K562 treated with DMSO at 1 percent for 4 hours (cell line): ENCODE data around the gene PWWP3B. TPM values are rescaled to one million over a fixed set of nuclear protein-coding genes. Genes with fewer than 3 reads are reported as not detected.

Source experiments
- total RNA-seq: library from RNA; unstranded; fragments of 300-600 nt; gene quantifications from 2 replicates; pipeline ENCODE4 v1.2.3, GENCODE V29; 2022; ENCODE audit not compliant: insufficient read depth

PWWP3B gene
- total RNA-seq, result not detected in 2 replicates

GRCh38 chrX:106168107-106168506 is at the start of gene PWWP3B:
Gene PWWP3B (plus strand): TSS chrX:106168305. CDS start chrX:106205433, 37,128 bp downstream.

Other genes starting within 250 kb of the PWWP3B start
- not detected in 2 replicates for gene SERPINA7, start 129.6 kb upstream of the PWWP3B start, total RNA-seq